Skin of body (tissue), 2 donors: ENCODE results near the gene PTPRN2. TPM values are rescaled to one million over a fixed set of nuclear protein-coding genes. Genes with fewer than 3 reads are reported as not detected.

Experiments used
- DNase-seq: peaks from one replicate; lab custom pipeline; 2025; lab: John Stamatoyannopoulos, UW
- total RNA-seq: library from RNA; depleted of rRNA; stranded (reverse); fragments of >200 nt; gene quantifications from one replicate; pipeline ENCODE4 v1.2.3, GENCODE V29; 2014

Gene PTPRN2
- total RNA-seq, 1 donor from 2014 or later, result 0.99 TPM

DNA sequence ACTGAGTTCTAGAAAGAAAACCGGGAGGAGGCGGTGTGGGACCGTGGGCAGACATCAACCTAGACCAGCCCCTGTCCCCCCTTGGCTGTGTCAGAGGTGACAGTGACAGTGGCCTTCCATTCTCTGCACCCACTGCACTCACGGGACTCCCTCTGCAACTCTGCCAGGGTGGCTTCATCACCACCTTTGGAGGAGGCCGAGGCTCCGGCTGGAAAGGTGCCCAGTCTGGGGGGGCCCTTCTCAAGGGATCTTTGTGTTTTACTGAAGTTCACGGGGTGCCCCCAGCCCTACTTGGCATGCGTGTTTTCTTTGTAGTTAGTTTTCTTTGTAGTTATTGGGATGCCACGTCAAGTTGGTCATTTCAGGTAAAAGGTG lies 833.2 kb downstream of the PTPRN2 start:
- no peak for DNase-seq

DNA sequence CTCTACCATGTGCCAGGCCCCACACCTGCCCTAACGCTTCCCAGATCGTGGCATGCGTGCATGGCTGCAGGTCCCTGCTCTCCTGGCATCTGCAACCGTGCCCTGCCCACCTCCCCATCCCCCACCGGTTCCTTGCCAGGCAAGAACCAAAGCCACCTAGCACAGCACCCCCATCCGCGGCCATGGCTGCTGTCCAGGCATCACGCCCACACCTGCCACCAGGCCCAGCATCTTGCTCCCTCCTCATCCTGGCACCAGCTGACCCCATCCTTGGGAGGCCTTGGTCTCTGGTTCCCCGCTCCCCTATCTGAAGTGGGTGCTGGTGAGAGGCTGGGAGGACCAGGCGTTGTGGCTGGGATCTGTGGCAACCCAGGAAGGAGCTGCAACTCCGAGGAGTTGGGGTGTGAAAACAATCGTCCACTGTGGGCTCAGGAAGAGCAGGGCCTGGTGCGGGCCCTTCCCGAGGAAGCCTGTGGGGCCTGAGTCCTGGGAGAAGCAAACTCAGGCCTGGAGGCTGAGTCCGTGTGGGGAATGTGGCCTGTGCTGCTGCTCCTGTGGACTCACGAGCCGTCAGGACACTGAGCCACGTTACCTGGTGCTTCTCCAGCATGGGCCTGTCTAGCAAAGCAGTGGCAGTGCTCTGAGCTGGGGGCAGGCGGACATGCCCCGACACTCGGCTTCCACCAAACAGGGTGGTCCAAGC lies 833.8 kb downstream of the PTPRN2 start:
- DNase-seq, result no peak

DNA sequence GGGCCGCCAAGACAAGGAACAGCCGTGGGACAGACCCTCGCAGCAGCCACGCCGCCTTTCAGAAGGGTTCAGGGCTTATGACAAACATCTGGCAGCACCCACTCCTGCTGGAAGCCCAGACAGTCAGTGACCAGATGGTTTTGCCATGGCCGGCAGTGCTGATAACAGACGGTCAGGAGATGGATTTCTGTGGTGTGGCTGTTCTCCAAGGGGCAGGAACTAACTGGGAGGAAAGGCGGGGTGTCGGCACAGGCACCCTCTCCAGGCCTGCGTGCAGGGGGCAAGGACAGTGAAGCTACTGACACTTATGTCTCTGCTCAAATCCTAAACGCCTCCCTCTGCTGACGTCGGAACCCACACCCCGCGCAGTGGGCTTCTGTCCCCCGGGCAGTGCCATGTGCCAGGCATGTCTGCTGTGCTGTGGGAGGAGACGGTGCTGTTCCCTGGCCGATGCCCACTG lies 834.8 kb downstream of the PTPRN2 start:
- no peak for DNase-seq

DNA sequence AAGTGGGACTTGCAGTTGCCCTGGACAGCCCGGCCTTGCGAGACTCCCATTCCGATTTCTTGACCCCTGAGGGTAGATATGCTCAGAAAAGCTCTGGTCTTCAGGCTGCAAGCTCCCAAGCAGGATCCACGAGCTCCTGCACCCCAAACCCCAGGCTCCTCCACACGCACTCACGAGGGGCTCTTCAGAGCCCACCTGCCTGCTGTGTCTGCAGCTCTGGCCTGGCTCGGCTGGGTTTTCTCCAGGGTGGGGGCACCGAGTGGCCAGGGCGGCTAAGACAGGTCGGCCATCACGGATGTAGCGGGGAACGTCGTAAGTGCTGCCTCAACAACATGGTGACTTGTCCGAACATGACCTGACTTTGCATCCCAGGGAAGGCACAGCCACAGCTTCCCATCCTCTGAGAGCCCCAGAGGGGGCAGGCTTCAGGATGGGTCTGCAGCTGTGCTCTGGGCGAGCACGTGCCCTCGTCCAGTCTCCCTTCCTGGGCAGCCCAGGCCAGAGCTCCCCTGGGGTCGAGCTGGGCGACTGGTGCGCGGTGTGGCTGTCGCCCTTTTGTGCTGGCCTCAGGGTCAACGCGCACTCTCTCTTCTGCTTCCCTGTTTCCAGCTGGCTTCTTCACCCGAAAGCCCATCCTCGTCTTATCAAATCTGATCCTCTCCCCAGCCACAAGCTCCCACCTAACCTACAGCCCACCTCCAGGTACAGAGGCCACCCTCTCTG lies 835.5 kb downstream of the PTPRN2 start:
- DNase-seq, result no peak

DNA sequence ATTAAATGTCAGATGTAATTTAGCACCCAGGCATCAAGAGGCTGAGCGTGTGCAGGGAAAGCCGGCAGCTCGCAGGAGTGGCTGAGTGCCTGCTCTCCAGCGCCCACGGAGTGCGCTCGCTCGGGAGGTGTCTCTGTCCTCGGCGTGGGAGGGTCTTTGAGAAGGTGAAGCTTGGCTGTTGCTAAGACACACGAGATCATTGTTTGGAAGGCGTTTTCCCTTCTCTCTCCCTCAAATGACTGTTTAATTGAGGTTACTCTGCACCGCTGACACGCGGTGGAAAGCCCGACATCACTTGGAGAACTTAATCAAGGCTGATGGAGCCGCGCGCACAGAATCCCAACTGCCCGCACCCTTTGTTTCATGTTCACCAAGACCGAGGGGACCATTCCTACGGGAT lies 836.2 kb downstream of the PTPRN2 start:
- DNase-seq, result no peak

DNA sequence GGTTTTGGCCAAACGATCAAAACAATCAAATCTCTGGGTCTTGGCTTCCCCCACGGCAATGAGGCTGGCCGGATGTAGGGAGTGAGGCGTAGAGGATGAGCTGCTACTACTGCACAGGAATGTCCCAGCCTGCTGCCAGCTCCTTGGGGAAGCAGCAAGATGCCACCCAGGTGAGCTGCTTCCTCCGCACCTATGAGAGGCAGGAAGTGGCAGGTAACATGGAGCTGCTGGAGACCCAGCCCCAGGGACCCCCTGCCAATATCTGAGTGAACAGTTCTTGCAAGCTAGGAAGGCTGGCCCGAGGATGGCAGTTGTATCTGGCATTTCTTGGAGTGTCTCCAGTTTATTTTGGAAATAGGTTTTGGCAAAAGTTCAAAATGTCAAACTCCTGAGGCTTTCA lies 837.3 kb downstream of the PTPRN2 start:
- no peak for DNase-seq

DNA sequence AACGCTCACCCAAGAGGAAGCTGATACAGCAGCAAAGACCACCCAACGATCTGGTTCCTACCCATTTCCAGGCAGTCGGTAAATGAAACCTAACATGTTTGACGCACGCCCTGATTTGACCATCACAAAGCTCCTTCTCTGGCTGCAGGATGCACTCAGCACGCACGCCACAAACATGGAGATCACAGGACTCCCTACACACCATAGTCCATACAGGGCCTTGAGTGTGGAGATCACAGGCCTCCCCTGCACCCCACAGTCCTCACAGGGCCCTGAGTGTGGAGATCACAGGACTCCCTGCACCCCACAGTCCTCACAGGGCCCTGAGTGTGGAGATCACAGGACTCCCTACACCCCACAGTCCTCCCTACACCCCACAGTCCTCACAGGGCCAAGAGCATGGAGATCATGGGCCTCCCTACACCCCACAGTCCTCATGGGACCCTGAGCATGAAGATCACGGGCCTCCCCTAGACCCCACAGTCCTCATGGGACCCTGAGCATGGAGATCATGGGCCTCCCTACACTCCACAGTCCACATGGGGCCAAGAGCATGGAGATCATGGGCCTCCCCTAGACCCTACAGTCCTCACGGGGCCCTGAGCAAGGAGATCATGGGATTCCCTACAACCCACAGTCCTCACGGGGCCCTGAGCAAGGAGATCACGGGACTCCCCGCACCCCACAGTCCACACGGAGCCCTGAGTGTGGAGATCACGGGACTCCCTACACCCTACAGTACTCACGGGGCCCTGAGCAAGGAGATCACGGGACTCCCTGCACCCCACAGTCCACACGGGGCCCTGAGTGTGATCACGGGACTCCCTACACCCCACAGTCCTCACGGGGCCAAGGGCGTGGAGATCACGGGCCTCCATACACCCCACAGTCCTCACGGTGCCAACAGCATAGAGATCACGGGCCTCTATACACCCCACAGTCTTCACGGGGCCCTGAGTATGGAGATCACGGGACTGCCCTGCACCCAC lies 841.6 kb downstream of the PTPRN2 start:
- DNase-seq, result no peak

DNA sequence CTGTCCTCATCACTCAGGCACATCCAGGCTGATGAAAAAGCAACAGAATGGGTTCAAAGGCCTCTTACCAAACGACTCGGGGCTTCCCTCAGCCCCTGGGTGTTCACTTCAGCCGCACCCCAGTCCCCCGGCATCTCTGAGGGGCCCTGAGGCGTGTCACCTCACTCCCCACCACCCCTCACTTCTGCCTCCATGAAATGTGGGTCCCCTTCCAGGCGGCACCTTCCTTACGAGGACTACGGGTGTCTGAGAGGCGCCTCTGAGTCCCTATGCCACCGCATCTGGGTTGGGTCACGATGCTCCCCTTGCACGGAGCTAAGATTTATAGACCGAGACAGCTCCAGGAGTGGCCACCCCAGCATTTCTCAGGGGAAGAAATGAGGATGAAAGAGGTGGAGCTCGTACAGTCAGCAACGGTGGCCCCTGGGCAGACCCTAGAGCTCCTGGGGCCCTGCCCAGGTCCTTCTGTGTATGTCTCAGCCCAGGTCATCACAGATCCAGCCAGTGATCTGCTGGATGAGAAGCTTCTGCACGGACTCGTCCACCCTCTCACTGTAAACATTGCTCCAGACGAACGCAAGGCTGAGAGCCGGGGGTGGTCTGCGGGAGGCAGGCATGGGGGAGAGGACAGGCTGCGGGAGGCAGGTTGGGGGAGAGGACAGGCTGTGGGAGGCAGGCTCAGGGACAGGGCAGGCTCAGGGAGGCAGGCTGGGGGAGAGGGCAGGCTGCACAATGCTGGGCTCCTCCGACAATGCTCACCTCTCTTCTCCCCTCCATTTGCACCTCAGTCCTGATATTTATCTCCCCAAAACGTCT lies 842.6 kb downstream of the PTPRN2 start:
- no peak for DNase-seq

DNA sequence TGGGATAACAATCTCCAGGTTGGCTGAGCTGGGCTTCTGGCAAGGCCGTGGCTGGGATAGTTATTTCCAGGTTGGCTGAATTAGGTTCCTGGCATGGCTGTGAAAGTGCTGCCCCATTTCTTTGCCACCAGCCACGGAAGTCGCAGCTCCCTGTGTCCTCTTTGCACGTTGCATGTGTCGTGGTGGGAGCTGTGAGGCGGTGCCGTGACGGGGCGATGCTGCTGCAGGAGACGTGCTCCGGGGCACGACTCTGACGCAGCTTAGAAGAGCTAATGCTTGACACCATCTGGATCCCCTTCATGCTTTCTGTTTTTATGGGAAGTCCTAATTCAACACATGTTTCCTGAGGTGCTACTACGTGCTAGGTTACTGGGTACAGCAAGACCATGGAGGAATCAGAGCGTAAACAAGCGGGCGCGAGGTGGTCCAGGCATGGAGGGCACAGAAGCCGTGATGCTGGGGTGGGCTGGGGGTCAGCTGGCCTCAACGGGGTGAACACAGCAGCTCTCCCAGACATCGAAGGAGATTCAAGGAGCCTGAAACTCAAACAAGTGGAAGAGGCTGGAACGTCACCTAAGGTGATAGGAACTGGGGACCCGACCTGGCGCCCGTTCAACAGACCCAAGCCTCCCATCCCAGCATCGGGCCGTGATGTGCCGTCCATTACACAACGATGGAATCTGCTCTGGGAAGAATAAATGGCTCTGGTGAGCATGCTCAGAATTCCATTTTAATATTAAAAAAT lies 843.7 kb downstream of the PTPRN2 start:
- no peak for DNase-seq

DNA sequence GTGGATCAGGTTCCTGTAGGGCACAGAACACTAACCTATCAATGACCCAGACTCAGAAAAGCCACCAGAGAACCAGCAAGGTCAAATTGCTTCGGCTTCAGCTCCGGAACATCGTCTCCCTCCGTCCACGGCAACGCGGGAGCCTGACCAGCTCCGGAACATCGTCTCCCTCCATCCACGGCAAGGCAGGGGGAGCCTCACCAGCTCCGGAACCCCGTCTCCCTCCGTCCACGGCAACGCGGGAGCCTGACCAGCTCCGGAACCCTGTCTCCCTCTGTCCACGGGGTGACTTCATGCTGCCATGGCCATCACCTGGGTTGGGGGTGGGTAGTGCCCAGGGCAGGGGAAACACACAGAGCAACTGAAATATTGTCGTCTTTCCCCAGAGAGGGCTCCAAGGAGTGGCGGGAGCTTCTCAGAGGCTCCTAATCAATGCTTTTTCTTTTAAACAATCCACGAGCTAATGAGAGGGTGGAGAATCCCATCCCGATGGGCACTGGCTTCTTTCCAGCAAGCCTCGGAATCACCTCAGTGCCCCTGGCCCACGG lies 847.3 kb downstream of the PTPRN2 start:
- no peak for DNase-seq

DNA sequence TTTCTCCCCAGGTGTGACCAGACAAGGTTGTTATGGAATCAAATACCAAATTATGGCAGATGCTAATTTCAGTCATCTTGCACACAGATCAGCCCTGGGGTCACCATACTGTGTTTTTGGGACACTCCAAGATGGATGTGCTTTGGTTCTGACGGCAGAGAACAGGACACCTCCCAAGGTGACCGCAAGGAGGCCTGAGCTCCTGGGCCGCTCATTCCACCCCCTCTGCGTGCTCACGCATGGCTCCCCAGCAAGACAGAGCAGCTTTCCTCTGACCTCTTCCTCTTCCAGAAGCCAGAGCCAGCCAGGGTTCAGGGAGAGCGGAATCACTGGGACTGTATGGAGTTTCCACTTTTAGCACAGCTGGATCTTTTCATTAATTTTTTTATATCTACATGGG lies 848.0 kb downstream of the PTPRN2 start:
- DNase-seq, result no peak

DNA sequence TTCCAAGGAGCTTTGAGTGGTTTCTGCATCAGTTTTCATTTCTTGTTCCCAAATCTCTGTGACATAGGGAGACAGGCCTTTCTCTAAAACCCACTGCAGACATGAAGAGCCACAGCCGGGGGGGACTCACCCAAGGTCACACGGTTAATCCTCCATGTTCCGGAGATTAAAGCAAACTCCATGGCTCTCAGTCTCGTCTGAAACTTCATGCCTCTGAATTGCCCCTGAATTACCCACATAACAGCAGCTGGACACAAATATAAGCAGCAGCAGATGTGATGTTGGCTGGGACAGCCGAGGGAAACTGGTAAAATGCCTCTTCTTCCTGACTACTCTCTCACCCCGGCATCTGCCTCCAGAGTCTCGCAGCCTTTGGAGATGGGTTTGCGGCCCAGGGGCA lies 848.6 kb downstream of the PTPRN2 start:
- no peak for DNase-seq

DNA sequence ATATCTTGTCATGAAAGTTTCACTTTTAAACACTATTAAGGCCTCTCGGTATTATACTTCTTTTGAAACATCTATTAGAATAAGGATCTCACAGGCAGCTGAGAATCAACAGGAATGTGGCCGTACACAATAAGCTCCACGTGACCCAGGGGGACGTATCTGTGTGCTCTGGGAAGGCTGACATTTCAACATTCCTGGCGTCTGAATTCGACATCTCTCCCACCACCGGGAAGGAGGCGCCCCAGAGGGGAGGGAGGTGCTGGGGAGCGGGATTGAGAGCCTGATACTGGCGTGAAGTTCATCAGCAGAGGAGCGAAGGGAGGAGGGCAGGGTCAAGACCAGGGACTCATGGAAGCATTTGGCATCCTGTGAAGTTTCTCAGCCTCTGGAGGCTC lies 849.6 kb downstream of the PTPRN2 start:
- no peak for DNase-seq

DNA sequence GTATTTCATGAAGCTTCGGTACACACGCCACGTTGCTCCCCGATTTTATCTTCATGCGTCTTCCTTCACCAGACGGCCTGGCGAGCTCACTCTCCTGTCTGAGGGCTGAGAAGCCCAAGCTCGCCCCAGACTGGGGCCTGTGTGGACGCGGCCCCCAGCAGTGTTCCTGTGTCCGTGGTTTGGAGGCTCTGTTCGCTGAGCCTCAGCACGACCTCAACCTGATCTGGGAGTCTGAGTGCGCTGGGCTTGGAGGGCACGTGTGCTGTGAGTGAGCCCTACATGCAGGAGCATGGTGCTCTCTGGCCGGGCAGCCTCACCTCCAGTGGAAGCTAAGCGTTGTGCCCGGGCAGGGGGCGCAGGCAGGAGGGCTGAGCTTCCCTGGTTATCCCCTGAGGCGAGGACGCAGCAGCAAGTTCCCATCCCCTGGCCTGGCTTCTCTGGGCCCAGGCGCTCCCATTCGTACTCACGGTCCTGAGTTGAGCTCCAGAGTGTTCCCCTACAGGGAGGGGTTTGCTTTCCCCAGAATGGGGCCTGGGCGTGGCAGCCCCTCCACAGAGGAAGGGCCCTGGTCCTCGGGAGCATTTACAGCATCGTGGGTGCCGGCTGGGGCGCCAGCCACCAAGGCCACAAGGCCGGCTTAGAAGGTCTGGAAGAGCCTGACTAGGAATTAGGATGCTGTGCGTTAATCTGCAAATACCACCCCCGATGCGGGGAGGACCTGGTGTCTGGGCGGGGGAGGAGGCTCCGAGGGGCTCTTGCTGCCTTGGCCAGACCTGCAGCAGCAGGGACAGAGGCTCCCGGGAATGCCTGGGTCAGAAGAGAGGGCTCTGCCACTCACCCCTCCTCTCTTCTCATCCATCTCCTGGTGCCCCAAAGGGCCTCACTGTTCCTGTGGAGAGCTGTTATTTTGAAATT lies 850.2 kb downstream of the PTPRN2 start:
- DNase-seq, result no peak

DNA sequence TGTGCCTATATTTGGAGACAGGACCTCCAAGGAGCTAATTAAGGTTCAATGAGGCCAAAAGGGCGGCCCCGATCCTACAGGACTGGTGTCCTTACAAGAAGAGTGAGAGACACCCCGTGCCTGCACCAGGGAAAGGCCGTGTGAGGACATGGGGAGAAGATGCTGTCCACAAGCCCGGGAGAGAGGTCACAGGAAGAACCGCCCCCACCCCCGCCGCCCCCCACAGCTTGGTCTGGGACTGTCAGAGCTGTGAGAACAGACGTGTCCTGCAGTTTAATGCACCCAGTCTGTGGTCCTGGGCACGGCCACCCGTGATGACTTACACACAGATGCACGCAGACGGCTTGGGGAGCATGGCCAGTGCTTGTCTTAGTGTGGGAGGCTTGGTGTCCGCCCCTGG lies 851.3 kb downstream of the PTPRN2 start:
- no peak for DNase-seq

DNA sequence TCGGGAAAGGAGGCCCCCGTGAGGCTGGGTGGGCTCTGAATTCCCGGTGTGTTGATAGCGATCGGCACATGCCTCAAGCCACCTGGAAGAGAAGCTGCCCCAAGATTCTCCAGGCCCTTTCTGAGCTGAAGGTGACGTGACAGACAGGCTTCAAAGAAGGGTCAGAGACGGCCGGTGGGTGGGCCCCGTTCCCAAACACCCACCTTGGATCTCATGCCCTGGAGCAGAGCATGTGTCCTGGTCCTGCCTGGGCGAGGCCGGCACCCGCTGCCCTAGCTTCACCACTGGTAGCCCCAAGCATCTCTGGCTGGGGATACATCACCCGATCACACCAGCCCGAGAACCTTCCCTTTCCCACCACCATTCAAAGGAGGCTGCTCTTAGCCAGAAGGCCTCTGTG lies 851.8 kb downstream of the PTPRN2 start:
- no peak for DNase-seq

DNA sequence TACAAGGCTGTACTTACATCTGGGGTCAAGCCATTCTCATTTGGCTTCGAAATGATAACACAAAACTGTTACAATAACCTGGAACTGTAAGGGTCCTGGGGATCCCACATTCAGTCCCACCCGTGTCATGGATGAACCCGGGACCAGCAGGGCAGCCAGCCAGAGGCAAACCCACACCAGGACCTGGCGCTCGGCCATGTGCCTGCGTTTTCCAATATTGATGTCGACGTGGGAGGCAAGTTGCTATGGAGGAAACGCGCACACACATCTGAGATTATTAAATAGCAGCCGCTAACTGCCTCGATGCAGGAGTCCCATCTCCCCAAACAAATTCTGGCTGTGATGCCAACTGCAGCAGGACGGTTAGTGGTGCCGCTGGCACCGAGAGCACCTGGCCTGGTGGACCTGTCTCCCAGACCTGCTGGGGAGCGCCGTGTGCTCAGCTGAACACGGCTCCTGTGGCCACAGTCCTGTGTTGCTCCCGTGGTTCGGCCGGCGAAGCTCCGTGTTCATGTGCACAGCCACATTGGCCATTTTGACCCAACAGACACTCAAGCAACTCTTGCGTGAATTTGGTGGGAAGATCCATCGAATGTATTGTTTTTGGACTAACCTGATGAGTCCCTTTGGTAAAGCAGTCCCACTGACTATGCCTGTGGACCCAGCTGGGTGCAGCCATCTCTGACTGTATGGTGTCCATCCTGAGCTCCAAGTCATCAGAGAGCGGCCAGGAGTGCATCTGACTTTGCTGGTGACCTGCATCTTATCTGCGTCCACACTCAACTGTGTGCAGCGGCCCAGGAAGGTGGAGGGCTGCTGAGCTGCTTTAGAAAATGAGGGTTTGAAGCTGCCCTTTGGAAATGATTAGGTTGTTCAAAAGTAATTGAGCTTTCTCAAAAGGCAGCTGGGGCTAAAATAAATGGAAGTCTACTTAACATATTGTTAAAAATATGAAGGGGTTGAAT lies 852.7 kb downstream of the PTPRN2 start:
- no peak for DNase-seq
